ENCODE measurements around the gene SRP68.

DNA sequence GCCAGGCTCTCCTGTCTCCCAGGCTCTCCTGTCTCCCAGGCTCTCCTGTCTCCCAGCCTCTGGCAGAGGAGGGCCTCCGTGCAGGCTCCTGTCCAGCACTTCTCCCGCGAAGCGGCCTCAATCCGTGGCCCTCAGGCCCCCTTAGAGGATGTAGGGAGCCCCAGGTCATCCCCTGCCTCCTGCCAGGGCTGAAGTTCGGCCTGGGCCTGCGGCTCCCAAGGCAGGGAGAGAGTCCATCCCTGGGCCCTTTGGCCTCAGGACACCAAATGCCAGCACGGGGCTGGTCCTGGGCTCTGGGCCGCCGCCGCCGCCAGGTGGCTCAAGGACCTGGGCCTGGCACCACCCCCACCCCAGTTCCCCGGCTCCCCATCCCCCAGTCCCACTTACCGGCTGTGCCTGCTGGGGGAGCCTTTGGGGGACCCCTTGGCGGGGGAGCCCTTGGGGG is 45.6 kb downstream of the SRP68 start:
- no peak for TF ChIP-seq CTCF (IDR thresholded peaks at IDR 0.05)
- no peak for TF ChIP-seq REST (IDR thresholded peaks at IDR 0.05; ENCODE audit: low read depth, low read length)
- TF ChIP-seq, protein P1, sequence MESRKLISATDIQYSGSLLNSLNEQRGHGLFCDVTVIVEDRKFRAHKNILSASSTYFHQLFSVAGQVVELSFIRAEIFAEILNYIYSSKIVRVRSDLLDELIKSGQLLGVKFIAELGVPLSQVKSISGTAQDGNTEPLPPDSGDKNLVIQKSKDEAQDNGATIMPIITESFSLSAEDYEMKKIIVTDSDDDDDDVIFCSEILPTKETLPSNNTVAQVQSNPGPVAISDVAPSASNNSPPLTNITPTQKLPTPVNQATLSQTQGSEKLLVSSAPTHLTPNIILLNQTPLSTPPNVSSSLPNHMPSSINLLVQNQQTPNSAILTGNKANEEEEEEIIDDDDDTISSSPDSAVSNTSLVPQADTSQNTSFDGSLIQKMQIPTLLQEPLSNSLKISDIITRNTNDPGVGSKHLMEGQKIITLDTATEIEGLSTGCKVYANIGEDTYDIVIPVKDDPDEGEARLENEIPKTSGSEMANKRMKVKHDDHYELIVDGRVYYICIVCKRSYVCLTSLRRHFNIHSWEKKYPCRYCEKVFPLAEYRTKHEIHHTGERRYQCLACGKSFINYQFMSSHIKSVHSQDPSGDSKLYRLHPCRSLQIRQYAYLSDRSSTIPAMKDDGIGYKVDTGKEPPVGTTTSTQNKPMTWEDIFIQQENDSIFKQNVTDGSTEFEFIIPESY (IDR thresholded peaks at IDR 0.05; ENCODE audit: borderline replicate concordance, low read depth), result no peak
- no peak for TF ChIP-seq PBX3 (IDR thresholded peaks at IDR 0.05)
- TF ChIP-seq NFIC (IDR thresholded peaks at IDR 0.05; ENCODE audit: borderline replicate concordance), result no peak
- TF ChIP-seq RAD21 (IDR thresholded peaks at IDR 0.05; ENCODE audit: low read length), result no peak
- TF ChIP-seq POLR2AphosphoS5 (IDR thresholded peaks at IDR 0.05; ENCODE audit: low read depth, low read length), result no peak
- no peak for TF ChIP-seq USF2 (IDR thresholded peaks at IDR 0.05; ENCODE audit: borderline replicate concordance, low read depth, low read length)
